IPS DF 19.7 (cell line): ENCODE measurements around the gene RHOV.

Source experiments
- DNase-seq: peaks from one replicate; pipeline ENCODE4 v3.0.0-alpha.2; 2013; ENCODE audit warnings: low read depth, low spot score

RHOV gene, protein sequence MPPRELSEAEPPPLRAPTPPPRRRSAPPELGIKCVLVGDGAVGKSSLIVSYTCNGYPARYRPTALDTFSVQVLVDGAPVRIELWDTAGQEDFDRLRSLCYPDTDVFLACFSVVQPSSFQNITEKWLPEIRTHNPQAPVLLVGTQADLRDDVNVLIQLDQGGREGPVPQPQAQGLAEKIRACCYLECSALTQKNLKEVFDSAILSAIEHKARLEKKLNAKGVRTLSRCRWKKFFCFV

DNA sequence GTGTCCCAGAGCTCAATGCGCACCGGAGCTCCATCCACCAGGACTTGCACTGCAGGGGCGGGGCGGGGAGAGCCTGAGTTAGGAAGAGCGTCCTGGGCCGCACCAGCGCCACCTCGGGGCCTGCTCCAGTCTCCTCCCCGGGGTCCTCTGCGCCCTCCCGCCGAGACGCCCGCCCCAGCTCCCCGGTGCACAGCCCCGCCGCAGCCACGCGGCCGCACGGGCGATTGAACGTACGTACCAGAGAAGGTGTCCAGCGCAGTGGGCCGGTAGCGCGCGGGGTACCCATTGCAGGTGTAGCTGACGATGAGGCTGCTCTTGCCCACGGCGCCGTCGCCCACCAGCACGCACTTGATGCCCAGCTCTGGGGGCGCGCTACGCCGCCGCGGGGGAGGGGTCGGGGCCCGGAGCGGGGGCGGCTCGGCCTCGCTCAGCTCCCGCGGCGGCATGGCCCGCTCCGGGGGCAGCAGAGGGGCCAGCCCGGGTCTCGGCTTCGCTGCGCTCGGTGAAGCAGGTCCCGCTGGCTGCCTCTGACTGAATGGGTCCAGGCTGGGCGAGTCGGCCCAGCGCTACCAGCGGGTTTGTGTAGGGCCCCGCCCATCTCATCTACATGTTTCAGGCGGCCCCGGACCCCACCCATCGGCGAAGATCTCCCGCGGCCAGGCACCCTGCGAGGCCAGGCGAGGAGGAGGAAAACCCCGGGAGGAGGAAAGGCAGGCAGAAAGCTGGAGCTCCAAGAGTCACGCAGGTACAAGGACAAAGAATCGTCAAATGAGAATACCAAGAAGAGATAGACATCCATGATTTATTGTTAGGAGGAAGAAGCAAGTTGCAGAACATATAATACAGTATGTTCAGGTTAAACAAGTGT lies at the start of gene RHOV:
RHOV (minus strand) TSS at position 541 of the 868 bp plus-strand sequence; CDS start at position 446, 95 bp downstream.
- no peak for DNase-seq

DNA sequence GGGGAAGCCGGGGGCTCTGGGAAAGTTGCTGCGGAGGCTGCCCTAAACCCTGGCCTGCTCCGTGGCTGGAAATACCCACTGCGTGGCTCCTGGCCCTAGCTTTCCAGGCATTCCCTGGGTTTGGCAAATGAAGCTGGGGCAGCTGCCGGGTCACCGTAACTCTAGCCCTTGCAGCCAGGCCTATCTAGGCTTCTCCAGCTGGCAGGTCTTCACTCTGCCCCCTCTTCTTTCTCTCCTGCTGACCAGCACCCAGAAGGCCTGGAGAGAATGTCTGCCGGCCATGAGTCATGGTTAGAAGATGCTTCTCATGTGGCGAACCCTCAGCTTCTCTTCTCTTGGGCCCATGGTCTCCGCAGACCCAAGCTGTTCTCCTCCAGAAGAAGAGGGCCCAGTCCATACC lies 49.5 kb upstream of the RHOV start:
- no peak for DNase-seq

DNA sequence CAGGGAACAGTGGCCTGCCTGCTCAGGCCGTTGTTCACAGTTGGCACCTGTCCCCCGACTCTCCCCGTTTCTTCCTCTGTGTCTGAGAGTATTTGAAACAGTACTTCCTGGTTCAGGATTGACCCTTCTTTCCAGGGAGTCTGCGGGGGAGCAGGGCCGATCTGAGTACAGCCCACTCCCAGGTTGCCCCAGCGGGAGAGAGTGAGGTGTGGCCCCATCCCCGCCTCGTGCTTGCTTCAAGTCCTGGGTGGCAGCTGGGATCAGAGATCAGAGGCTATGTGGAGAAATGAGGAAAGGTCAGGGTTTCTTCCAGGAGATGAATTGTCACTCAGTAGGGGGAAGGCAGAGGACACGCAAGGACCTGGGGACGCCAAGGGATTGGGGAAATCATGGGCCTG lies 48.6 kb upstream of the RHOV start:
- no peak for DNase-seq

DNA sequence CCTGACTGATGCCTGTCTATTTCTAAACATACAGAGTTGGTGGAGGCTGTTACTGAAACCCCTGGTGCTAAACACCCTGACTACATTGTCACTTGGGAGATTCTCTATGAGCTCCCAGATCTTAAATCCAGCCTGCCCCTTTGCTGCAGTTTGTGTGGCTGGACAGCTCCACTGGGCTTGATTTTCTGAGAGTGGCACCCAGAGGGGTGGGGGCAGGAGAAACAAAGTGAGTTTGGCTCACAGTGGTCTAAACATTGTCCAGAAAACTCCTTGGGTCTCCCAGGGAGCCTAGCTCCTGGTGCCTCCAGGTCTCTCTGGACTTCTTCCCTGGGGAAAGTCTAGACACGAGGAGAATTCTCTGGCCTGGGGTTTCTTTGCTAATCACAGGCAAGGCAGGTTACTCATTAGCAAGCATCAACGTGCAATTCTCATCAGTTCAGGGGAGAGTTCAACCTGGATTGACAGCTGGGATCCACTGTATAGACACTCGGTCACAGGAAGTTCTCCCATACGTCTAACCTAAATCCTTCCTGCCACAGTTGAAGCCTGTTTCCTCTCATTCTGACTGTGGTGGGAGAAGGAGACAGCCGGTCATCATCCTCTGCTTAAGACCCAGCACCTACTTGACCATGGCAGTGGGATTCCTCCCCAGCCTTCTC lies 48.0 kb upstream of the RHOV start:
- no peak for DNase-seq

DNA sequence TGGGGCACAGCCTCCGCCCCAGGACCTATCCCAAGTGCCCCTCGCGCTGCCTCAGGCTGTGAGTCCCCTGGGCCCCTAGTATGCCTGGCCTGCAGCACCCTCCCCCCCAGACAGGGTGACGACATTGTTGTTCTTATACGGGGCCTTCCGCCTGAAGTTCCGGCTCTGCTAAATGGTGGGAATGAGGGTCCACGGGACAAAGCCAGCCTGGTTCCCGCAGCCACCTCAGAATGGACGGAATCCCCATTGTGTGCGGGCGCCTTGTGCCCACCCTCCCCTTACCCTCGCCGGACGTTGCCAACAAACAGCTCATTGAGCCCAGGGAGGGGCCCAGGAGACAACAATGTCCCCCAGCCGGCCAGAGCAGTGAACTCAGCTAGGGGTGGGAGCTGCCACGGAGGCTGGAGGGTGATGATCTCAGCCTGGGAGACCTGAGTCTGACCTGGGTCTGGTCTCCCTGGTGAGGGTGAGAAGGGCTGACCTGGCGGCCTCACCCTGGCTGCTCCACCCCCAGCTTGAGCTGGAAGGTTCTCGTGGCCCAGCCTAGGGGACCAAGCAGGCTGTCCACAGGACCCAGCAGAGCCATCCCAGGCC lies 44.9 kb upstream of the RHOV start:
- no peak for DNase-seq

DNA sequence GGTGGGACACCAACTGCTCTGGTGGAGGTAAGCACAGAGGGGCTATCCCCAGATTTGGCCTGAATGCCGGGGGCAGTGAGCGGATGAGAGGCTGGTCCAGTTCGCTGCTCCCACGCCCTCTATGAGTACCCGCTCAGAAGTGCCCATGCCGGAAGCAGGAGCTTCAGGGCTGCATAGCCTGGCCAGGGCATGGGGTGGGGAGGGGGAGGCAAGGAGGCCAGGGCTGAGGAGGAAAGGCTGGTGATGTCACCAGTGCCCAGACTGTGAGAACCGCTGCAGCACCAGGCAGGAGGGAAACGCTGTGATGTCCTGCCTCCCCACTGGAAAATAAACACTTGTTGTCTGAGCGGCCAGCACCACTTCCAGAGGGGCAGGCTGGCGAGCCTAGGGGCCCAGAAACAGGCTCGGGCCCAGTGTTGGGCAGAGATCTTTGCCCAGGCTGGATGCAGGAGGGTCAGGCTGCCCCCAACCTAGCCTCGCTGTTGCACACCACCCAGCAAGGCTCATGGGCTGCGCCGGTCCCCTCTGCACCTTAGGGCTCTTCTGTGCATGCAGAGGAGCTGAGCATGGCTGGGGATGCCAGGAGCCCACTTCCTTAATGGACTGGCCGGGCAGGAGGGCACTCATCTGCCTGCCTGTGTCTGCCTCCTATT lies 44.2 kb upstream of the RHOV start:
- DNase-seq: no peak

DNA sequence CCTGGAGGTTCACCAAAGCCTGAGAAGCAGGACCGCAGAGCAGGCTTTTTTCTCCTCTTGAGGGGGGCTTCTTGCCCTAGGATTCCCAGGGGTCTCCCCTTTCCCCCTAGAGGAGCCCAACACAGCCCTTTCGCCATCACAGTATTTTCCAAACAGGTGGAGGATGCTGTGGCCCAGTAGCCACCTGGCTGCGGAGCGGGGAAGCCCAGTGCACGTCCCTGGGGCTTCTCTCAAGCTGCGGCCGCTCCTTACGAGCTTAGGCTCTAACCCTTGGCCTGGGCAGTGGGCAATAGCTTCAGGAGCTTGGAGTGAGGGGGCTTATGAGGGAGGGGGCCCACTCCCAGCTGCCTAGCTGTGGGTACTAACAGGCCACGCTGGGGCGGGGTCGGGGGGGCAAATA lies 43.6 kb upstream of the RHOV start:
- DNase-seq: no peak

DNA sequence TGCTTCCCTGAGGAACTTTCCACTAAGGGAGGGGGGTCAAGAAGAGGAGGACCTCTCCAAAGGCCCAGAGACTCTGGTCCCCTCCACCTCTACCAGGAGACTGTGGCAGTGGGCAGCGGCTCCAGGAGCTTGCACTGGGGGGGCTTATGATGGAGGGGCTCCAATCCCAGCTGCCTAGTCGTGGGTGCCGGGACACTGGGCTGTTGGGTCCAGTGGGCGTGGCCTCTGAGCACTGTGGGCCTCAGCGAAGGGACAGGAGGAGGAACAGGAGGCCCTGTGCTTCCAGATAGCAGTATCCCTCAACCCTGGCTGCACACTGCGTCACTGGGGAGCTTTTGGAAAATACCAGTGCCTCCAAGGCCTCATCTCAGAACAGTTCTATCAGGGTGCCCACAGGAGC lies 41.6 kb upstream of the RHOV start:
- DNase-seq: no peak

DNA sequence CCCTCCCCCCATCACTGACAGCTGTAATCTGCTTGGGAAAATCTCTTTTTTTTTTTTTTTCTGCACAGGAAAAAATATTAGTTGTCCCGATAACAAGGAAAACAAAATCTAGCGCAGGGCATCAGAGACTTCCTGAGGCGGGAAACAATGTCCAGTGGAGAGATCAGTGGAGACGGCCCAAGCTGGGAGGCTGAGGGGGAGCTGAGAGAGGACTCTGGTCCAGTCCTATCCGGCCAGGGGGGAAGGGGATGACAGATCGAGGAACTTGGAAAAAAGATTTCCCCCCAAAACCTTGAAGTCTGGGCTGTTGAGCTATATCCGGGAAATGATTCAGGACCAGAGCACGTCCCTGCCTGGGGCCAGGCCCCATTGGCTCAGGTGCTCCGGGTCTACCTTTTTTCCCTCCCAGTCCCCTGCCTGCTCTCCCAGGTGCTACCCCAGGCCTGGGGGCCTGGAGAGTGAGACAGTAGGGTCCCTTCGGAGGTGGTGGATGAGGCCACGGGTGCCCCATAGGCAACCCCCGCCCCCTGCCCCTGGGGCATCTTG lies 41.2 kb upstream of the RHOV start:
- DNase-seq: no peak

DNA sequence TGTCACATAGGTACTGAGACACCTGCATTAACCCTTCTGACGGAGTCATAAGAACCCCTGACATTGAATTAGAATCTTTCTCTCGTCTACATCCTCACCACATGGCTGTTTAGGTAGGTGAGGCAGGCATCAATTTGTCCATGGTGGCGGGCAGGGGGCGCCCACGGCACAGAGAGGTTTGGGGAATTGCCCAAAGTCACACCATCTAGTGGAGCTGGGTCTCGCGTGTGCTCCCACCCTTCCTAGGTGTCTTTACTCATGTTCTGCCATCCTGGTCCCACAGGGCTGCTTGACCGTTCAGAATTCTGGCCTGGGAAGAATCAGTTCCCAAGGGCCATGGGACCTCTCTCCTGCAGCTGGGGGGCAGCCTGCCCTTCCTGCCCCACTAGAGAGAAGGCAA lies 40.5 kb upstream of the RHOV start:
- no peak for DNase-seq

DNA sequence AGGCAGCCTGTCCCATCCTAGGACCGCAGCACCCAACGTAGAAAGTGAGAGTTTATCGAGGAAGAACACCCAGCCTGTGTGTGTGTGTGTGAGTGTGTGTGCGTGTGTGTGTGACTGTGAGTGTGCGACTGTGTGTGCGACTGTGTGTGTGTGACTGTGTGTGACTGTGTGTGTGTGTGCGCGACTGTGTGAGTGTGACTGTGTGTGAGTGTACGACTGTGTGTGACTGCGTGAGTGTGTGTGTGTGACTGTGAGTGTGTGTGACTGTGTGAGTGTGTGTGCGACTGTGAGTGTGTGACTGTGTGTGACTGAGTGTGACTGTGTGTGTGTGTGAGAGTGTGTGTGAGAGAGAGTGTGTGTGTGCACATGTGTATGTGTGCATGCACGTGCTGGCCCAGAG lies 40.0 kb upstream of the RHOV start:
- DNase-seq: no peak

DNA sequence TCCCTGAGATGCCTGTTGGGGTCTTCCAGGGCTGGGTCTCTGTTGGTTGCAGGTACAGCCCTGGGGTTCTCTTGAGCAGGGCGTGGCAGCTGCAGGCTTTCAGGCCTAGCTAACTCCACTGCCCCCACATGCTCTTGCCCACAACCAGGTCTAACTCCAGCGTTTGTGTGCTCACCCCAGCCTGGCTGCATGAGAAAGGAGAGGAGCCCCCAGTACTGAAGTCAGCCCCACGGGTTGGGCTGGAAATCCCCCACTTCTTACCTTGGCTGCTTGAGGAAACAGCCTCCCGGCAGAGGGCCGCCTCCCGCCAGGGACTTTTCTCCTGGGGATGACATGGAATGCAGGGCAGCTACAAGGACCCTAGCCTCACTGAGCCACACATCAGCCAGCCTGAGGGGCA lies 38.4 kb upstream of the RHOV start:
- no peak for DNase-seq

DNA sequence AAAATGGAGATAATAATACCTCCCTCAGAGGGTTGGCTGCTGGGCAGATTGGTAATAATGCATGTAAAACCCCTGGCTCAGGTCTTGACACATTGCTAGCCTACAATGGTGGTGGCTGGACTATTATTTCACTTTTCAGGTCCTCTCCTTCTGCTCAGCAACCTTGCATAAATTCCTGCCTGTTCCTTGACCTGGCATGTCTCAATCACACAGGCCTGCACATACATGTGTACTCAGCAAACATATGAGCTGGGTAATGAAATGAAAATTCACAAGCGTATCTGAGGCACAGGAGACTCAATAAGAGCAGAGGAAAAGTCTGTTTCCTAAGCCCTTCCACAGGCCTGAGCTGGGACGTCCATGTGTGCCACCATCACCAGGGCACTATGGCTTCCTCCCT lies 37.7 kb upstream of the RHOV start:
- DNase-seq: no peak

DNA sequence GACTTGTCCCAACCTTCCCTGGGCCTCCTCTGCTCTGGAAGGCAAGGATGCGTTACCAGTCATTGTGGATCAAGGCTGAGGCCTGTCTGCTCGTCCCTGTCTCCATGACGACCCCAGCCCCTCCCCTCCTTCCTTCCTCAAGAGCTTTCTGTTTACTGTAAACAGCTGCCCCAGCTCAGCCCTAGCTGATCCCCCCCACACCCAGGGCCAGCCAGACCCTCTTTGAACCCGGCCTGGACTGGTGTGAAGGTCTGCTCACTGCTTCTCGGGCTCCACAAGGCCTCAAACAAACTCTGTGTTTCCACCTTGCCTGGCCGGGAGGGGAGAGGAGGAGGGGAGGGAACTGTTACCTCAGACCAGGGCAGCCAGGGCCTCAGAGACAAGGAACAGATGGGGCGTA lies 37.1 kb upstream of the RHOV start:
- DNase-seq: no peak

DNA sequence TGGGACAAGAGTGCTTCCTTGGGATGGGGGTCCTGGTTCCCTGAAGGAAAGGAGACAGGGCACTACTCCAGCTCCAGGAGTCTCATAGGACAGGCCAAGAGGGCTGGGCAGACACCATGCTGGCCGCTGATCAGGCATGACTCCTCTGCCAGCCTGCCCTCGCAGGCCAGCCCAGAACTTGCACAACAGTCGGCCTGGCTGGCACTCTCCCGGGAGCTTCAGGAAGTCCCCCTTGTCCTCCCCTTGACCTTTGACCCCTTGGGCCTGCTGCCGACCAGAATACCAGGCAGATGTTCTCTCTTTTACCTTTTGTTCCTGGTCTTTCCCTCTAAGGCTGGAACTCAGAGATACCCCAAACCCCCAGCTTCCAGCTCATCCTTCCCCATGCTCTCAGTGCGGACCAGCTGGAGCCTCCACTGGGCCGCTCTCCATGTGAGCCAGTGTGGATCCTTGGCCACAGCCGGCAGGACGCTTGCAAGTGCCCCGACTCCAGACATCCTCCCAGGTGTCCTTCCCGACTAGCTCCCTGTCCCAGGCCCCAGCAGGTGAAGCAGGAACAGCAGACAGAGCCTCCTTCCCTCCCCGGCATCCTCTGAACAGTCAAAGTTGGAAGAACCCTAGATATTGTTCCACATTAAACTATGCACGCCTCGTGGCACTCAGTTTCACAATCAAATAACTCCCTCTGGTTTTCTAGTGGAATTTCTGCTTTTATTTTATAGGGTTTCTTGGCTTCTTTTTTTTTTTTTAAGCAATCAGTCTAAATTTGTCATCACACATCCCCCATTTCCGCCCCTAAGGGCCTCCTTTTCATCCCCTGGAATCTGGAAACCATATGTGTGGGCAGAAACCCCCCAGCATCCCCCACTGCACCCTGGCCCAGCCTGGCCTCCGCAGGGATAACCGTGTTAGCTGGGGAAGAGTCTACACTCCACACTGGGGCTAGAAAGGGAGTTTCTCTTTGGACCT lies 35.9 kb upstream of the RHOV start:
- no peak for DNase-seq

DNA sequence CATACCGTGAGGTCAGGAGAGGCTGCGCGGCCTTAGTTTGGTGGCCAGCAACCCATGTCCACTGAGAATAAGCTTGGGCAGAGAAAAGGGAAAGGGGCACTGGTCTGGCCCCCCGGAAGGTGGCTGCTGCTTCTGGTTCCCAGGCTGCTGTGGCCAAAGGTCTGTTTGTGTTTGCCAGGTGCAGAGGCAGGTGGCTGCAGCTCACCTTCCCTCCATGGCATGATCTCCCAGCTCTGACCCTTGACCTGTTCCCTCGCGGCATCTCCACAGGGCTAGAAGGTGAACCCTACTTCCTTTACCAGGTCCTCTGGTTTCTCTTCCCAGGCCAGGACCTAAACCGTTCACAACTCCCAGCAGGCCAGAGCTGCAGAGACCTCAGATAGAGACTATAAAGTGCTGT lies 34.1 kb upstream of the RHOV start:
- no peak for DNase-seq

DNA sequence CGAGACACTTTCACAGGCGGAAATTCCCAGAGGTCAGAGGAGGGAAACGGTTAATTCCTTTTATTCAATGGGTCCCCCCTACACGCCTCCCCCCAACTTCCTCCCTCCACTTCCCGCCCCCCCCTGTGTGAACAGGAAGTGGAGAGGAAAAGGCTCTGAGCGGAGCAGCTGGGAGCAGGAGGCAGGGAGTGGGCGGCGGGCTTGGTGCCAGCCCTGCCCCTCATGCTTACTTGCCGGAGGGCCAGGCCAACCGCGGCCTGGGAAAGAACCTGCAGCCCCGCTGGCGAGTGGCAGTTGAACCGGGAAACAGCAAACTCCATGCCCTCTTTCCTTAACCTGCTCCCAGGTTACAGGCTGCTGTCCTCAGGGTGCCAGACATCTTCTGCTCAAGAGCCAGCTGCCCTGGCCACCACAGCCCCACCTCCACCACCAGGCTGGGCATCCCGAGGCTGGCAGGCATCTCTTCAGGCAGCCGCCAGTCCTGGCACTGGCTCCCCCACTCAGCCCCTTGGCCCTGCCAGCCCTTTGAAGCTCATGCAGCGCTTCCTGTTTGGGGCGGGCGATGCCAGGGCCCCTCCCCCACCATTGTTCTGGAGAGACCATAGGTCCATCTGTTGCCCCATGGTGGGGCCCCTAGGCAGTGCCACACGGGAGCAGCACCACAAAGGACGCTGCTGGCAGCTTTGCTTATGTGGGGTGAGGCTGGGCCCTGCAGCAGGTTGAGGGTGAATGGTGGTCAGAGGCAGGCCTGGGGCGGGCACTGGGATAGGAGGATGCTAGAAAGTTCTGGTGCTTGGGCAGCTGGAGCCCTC lies 33.2 kb upstream of the RHOV start:
- no peak for DNase-seq

DNA sequence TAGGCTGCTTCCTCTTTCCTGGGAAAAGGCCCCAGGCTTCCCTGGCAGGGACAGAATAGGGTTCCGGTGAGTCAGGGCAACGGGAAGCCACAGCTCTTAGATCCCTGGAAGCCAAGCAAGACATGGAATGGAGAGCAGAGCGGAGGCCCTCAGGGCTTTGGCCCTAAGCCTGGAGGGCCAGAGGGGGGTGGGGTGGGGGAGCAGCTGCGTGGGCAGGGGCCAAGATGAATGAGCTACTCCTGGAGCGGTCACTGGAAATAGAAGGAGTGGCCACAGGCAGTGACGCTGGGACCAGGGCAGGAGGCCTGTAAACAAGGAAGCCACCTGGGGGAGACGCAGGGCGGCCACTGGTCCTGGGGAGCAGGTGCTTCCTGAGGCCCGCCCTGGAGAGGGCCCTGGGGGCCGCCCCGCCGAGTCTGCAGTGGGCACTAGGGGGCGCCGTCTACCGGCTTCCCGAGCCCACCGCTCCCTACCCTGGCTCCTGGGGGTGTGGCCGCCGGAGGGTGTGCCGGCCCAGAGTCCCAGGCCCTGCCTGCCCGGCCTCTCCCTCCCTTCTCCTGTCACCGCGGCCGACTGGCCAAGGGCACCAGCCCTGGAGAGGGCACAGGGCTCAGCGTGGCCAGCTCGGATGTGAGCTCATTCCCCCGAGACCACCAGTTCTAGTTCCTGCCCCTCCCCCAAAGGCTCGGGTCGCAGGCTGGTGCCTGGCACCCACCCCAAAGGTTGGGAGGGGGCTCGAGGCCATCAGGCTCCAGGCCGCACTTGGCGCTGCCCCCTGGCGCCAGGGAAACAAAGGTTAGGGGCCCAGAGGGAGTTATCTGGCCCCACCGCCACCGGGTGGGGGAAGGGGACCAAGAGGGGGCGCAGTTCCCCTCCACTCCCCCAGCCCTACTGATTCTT lies 32.3 kb upstream of the RHOV start:
- no peak for DNase-seq
